Naive thymus-derived CD8-positive, alpha-beta T cell (primary cell): ENCODE results near the gene PAGE4. TPM values are rescaled to one million over a fixed set of nuclear protein-coding genes. Genes with fewer than 3 reads are reported as not detected.

Experiments used
- ATAC-seq, 2 donors: fragments of 150-1000 bp; cut with Tn5 transposase in 1 of 2; sonication (Bioruptor Pico), chemical (Tn5 transposase) in 1 of 2; 1 replicate in 1 of 2; 2 replicates in 1 of 2; pipeline ENCODE4 v1.10.0; 2021; ENCODE audit warnings: mild to moderate bottlenecking in 2 of 2, moderate library complexity in 2 of 2
- POLR2A ChIA-PET: fragments of 350-600 bp; sonication (Branson Sonifier 250); formaldehyde crosslinking; loops from one replicate; lab custom pipeline; 2021; ENCODE audit warnings: antibody characterized with exemption; lab: Charles Lee
- DNase-seq, 10 donors: peaks; one replicate each; pipeline versions ENCODE4 v3.0.0 to v3.0.0-alpha.2; 2020 to 2022
- H3K27ac Mint-ChIP-seq, 10 donors: one replicate each; pipeline ENCODE4 v1.8.0; 2020 to 2022; ENCODE audit warnings: mild to moderate bottlenecking in 10 of 10, mixed read lengths in 10 of 10, moderate library complexity in 4 of 10, inconsistent platforms in 1 of 10
- H3K27me3 Mint-ChIP-seq, 5 donors: one replicate each; pipeline ENCODE4 v1.8.0; 2021 to 2022; ENCODE audit warnings: mixed read lengths in 5 of 5
- H3K36me3 Mint-ChIP-seq, 3 donors: one replicate each; pipeline ENCODE4 v1.8.0; 2020 to 2022; ENCODE audit warnings: mixed read lengths in 3 of 3, mild to moderate bottlenecking in 2 of 3, inconsistent platforms in 1 of 3
- H3K4me1 Mint-ChIP-seq, 4 donors: one replicate each; pipeline ENCODE4 v1.8.0; 2021 to 2022; ENCODE audit warnings: mixed read lengths in 4 of 4
- H3K4me3 Mint-ChIP-seq, 10 donors: one replicate each; pipeline ENCODE4 v1.8.0; 2020 to 2022; ENCODE audit warnings: mild to moderate bottlenecking in 10 of 10, mixed read lengths in 10 of 10, moderate library complexity in 6 of 10, inconsistent platforms in 1 of 10
- H3K9me3 Mint-ChIP-seq, 9 donors: one replicate each; pipeline ENCODE4 v1.8.0; 2020 to 2022; ENCODE audit warnings: mixed read lengths in 9 of 9, mild to moderate bottlenecking in 3 of 9, inconsistent platforms in 1 of 9, moderate library complexity in 1 of 9
- polyA plus RNA-seq, 3 donors: library from polyadenylated mRNA; unstranded; fragments of 300-500 nt; fragmentation: Illumina TruSeq; gene quantifications; one replicate each; pipeline ENCODE4 v1.2.3, GENCODE V29; 2021
- total RNA-seq, 8 experiments: library from RNA in 2 of 8; stranded (reverse) in 2 of 8; gene quantifications; one replicate each; pipeline ENCODE4 v1.2.3 and lab custom pipeline; 2021 to 2026

PAGE4 gene
- total RNA-seq (not detected), polyA plus RNA-seq (not detected), total RNA-seq (lab: John Stamatoyannopoulos, UW) (0 reads per million in 6 experiments)

DNA sequence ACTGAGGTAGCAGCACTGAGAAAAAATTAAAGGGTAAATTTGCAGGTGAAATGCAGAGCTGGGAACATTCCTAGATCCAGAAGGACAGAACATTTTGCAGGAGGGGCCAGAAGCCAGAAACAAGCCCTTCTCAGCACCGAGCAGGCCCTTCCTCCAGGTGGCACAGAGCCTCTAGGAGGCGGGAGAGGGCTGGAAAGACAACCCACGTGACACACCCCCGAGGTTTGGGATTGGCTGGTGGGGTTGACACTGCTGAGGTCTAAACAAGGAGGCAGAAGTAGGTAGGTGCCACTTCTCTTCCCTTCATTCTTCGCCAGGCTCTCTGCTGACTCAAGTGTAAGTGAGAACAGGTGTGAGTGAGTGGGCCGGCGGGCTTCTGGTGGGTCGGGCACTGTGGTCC lies at the start of gene PAGE4:
Gene PAGE4, plus strand, starts transcription at position 288 of the 400 bp plus-strand sequence. CDS start 1,126 bp downstream, outside the sequence.
- Mint-ChIP-seq H3K4me3 (no peak within 1 kb of the TSS), H3K36me3 (no peaks in the 10 kb centered on the region), H3K9me3 (no peaks in the 10 kb centered on the region), H3K4me1 (no peaks in the 10 kb centered on the region), H3K27ac (no peak within 1 kb of the TSS), H3K27me3 (peaks cover 1 to 16% (median 7%) of the 10 kb centered on the region in 5 donors)
- no peak for DNase-seq
- no peak for ATAC-seq
- POLR2A ChIA-PET, result no interaction called here

DNA sequence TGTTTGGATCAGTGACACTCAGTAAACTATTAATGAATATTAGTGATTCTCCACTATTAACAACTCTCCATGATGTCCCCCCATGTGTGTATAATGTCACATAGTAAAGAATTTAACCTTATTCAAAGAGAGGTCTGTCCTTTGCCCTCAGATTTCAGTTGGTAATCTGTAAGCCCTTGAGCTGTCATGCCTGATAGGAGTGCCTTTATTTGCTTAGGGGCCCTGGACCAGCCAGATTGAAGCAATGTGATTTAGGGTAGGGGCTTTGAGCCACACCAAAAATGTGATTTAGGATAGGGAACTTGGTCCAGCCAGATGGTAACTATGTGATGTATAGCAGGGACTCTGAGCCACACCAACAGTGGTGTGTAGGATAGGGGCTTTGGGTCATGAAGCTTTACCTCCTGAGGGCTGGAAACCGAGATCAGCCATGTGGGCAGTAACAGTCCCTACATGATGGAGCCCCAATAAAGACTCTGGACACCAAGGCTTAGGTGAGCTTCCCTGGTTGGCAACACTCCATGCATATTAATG lies 44.3 kb upstream of the PAGE4 start:
- Mint-ChIP-seq H3K27ac (no peak overlapping the region), H3K27me3 (peaks cover 0 to 2% (median 0%) of the 10 kb centered on the region in 5 donors), H3K9me3 (peaks cover 0 to 1% (median 0%) of the 10 kb centered on the region in 9 donors), H3K4me1 (no peaks in the 10 kb centered on the region), H3K36me3 (no peaks in the 10 kb centered on the region), H3K4me3 (no peak overlapping the region)
- POLR2A ChIA-PET, result no interaction called here
- ATAC-seq, result no peak
- DNase-seq, result no peak

DNA sequence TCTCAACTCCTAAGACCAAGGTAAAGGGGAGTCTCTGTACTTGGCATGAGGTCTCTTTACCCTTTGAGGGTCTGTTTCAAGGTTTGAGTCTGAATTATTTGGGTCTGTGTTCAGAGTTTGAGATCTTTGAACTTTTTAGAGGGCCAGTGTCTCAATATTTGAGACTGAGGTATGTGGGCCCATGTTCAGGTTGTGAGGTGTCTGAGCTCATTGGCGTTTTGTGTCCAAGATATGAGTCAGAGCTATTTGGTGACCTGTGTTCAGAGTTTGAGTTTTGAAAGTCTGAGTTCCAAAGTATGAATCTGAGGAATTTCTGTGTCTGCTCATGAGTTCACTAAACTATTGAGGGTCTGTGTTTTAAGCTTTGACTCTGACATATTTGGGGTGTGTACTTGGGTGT lies 36.7 kb upstream of the PAGE4 start:
- H3K9me3 Mint-ChIP-seq, result no peaks in the 10 kb centered on the region
- ATAC-seq (no peak), DNase-seq (no peak)
- POLR2A ChIA-PET, result no interaction called here
- H3K4me3 Mint-ChIP-seq, result no peak overlapping the region
- no peaks in the 10 kb centered on the region for H3K4me1 Mint-ChIP-seq
- no peak overlapping the region for H3K27ac Mint-ChIP-seq
- peaks cover 0 to 5% (median under 1%) of the 10 kb centered on the region in 5 donors for H3K27me3 Mint-ChIP-seq
- H3K36me3 Mint-ChIP-seq, result peaks cover 0 to 2% (median 0%) of the 10 kb centered on the region in 3 donors

- peaks cover 0 to 8% (median 0%) of the 10 kb centered on the region in 9 donors for H3K9me3 Mint-ChIP-seq
- peaks cover 0 to 16% (median 5%) of the 10 kb centered on the region in 5 donors for H3K27me3 Mint-ChIP-seq
- peaks cover 0 to 13% (median 0%) of the 10 kb centered on the region in 3 donors for H3K36me3 Mint-ChIP-seq
- POLR2A ChIA-PET, result no interaction called here
- ATAC-seq (no peak), DNase-seq (no peak)
- H3K4me1 Mint-ChIP-seq, result no peaks in the 10 kb centered on the region
- no peak overlapping the region for H3K27ac Mint-ChIP-seq
- no peak overlapping the region for H3K4me3 Mint-ChIP-seq
These were observed 35.4 kb upstream of the PAGE4 start for GRCh38 chrX:49793686-49794085.

DNA sequence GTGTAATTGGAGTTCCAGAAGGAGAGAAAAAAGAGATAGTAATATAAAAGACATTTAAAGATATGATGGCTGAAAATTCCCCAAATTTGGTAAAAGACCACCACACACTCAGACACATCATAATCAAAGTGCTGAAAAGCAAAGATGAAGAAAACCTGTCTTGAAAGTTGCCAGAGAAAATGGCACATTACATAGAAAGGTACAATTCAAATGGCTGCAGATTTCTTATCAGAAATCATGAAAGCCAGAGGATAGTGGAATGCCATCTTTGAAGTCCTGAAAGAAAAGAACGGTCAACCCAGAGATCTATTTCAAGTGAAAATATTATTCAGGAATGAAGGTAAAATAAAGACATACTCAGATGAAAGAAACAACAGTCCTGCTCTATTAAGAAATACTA lies 29.3 kb upstream of the PAGE4 start:
- ATAC-seq (no peak), DNase-seq (no peak)
- peaks cover 0 to 17% (median 7%) of the 10 kb centered on the region in 5 donors for H3K27me3 Mint-ChIP-seq
- peaks cover 0 to 17% (median 0%) of the 10 kb centered on the region in 3 donors for H3K36me3 Mint-ChIP-seq
- H3K9me3 Mint-ChIP-seq, result peaks cover 0 to 9% (median 0%) of the 10 kb centered on the region in 9 donors
- POLR2A ChIA-PET, result no interaction called here
- H3K4me1 Mint-ChIP-seq, result no peaks in the 10 kb centered on the region
- no peak overlapping the region for H3K27ac Mint-ChIP-seq
- H3K4me3 Mint-ChIP-seq, result no peak overlapping the region

DNA sequence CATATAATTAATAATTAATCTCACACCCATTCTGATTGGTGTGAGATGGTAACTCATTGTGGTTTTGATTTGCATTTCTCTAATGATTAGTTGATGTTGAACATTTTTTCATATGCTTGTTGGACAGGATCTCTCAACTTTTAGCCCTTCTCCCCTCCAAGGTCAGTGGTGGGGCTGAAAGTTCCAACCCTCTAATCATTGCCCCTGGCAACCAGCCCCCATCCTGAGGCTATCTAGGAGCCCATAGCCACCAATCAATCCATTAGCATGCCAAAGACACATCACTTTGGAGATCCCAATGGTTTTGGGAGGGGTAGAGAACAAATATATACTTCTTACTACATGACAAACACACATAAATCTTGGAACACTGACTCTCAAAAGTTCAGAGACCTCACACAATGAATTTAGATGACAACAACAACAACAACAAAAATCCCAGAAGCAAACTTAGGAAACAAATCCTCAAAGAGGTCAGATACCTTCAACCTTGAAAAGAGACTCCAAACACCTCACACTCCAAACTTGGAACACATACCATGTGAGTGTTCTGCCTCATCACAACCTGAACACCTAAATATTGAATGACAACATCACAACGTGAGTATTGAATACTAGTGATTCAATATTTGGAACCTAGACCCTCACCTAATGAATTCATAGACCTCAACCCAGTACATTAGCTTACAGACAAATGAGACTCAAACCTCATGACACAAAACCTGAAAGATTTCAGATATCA lies 19.0 kb upstream of the PAGE4 start:
- H3K27ac Mint-ChIP-seq, result peak overlapping the region in 1 of 10 donors; percentile 31
- peaks cover 0 to 25% (median 7%) of the 10 kb centered on the region in 9 donors for H3K9me3 Mint-ChIP-seq
- no peaks in the 10 kb centered on the region for H3K36me3 Mint-ChIP-seq
- H3K27me3 Mint-ChIP-seq, result peaks cover 0 to 4% (median 0%) of the 10 kb centered on the region in 5 donors
- no peak overlapping the region for H3K4me3 Mint-ChIP-seq
- no peaks in the 10 kb centered on the region for H3K4me1 Mint-ChIP-seq
- ATAC-seq (no peak), DNase-seq (peak in 1 of 10 donors; percentile 5)
- POLR2A ChIA-PET, result no interaction called here

GRCh38 chrX:49812177-49812576 lies 16.9 kb upstream of the PAGE4 start:
- no peaks in the 10 kb centered on the region for H3K36me3 Mint-ChIP-seq
- ATAC-seq (no peak), DNase-seq (no peak)
- H3K27ac Mint-ChIP-seq, result no peak overlapping the region
- peaks cover 0 to 12% (median 0%) of the 10 kb centered on the region in 9 donors for H3K9me3 Mint-ChIP-seq
- H3K4me3 Mint-ChIP-seq, result no peak overlapping the region
- H3K27me3 Mint-ChIP-seq, result peaks cover 0 to 4% (median 0%) of the 10 kb centered on the region in 5 donors
- POLR2A ChIA-PET, result no interaction called here
- H3K4me1 Mint-ChIP-seq, result no peaks in the 10 kb centered on the region

GRCh38 chrX:49816435-49816834 lies 12.7 kb upstream of the PAGE4 start:
- POLR2A ChIA-PET, result no interaction called here
- Mint-ChIP-seq H3K4me1 (no peaks in the 10 kb centered on the region), H3K27me3 (no peaks in the 10 kb centered on the region), H3K27ac (no peak overlapping the region), H3K36me3 (no peaks in the 10 kb centered on the region), H3K4me3 (no peak overlapping the region), H3K9me3 (peaks cover 0 to 6% (median 0%) of the 10 kb centered on the region in 9 donors)
- ATAC-seq, result no peak
- DNase-seq, result no peak

DNA sequence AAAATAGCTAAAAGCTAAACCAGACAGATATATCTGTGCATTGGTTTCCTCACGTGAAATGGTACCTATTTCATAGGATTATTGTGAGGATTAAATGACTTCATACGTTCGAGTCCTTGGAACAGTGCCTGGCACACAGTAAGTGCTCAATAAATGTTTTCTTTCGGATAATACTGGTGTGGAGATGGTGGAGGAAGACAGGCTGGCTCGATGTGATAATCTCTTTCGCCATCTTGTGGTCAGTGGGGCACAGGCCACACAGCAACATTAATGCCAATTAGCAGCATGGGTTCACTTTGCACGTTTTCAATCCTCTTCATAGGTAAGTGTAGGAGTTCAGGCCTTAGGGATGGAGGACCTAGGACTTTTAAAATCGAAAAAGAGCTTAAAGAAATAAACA lies 9.3 kb downstream of the PAGE4 start:
- Mint-ChIP-seq H3K27ac (no peak overlapping the region), H3K27me3 (no peaks in the 10 kb centered on the region), H3K4me3 (no peak overlapping the region), H3K9me3 (no peaks in the 10 kb centered on the region), H3K36me3 (no peaks in the 10 kb centered on the region), H3K4me1 (no peaks in the 10 kb centered on the region)
- POLR2A ChIA-PET, result no interaction called here
- no peak for ATAC-seq
- no peak for DNase-seq

DNA sequence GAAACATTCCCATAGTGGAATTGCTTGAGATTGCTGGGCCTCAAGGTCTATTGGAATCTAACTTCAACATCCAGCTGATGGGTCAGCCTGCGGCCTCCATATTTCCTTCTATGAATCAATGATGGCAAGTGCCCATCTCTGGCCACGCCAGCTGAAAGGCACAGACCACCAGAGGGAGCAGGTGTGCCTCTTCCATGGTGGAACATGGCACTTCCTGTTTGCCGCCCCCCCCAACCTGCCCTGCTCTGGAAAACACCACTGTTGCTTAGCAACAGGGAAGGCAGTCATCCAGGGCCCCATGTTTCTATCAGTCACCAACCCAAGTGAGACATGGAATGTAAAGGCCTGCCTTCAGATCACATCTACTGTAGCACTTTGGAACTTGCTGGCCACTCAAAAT lies 11.6 kb downstream of the PAGE4 start:
- POLR2A ChIA-PET, result no interaction called here
- Mint-ChIP-seq H3K27ac (peak overlapping the region in 3 of 10 donors; percentile 29 to 62 (median 41)), H3K4me3 (no peak overlapping the region), H3K27me3 (no peaks in the 10 kb centered on the region), H3K9me3 (no peaks in the 10 kb centered on the region), H3K4me1 (no peaks in the 10 kb centered on the region), H3K36me3 (no peaks in the 10 kb centered on the region)
- DNase-seq, result peak in 7 of 10 donors; percentile 1 to 63 (median 17)
- peak; percentile 35 to 42 for ATAC-seq

- DNase-seq (no peak), ATAC-seq (no peak)
- H3K9me3 Mint-ChIP-seq, result no peaks in the 10 kb centered on the region
- no peaks in the 10 kb centered on the region for H3K36me3 Mint-ChIP-seq
- H3K27ac Mint-ChIP-seq, result no peak overlapping the region
- H3K4me3 Mint-ChIP-seq, result no peak overlapping the region
- no peaks in the 10 kb centered on the region for H3K4me1 Mint-ChIP-seq
- peaks cover 0 to 2% (median 0%) of the 10 kb centered on the region in 5 donors for H3K27me3 Mint-ChIP-seq
- POLR2A ChIA-PET, result no interaction called here
These were observed 13.5 kb downstream of the PAGE4 start for GRCh38 chrX:49842621-49843020.

DNA sequence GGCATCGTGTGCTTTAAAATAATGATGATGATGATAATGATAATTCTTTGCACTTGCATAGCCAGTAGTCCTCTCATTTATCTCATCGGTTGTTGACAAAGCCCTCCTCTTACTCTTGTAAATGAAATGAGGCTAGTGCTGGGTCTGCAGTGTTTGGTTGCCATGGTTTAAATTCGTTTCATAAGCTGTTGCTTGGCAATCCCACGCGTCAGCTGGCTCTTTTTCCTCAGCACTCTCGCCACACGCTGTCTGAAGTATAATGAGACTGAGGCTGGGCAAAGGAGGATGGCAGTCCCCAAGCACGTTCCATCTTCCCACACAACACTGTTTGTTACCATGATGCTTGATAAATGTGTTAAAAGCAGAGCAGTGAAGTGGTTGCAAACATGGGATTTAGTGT lies 15.5 kb downstream of the PAGE4 start:
- H3K4me1 Mint-ChIP-seq, result no peaks in the 10 kb centered on the region
- no peaks in the 10 kb centered on the region for H3K36me3 Mint-ChIP-seq
- ATAC-seq (no peak), DNase-seq (no peak)
- POLR2A ChIA-PET, result no interaction called here
- no peak overlapping the region for H3K4me3 Mint-ChIP-seq
- H3K27ac Mint-ChIP-seq, result no peak overlapping the region
- H3K9me3 Mint-ChIP-seq, result peaks cover 0 to 1% (median 0%) of the 10 kb centered on the region in 9 donors
- H3K27me3 Mint-ChIP-seq, result peaks cover 0 to 9% (median 1%) of the 10 kb centered on the region in 5 donors

GRCh38 chrX:49845701-49846403 lies 16.7 kb downstream of the PAGE4 start:
- DNase-seq (no peak), ATAC-seq (no peak)
- POLR2A ChIA-PET, result no interaction called here
- H3K27me3 Mint-ChIP-seq, result peaks cover 0 to 10% (median 2%) of the 10 kb centered on the region in 5 donors
- no peak overlapping the region for H3K4me3 Mint-ChIP-seq
- H3K27ac Mint-ChIP-seq, result no peak overlapping the region
- H3K36me3 Mint-ChIP-seq, result no peaks in the 10 kb centered on the region
- no peaks in the 10 kb centered on the region for H3K4me1 Mint-ChIP-seq
- H3K9me3 Mint-ChIP-seq, result peaks cover 0 to 1% (median 0%) of the 10 kb centered on the region in 9 donors
